Erythroblast (primary cell): Measurements from ENCODE around the gene MRPL34.

ENCODE experiments used
- GATA1 ChIP-seq: IDR thresholded peaks from 2 replicates; pipeline ENCODE4 v1.6.1; 2011; ENCODE audit warnings: low read depth, mild to moderate bottlenecking, control low read depth, low read length, moderate library complexity
- POLR2A ChIP-seq: IDR thresholded peaks from 2 replicates; pipeline ENCODE4 v1.6.1; 2011; ENCODE audit warnings: mild to moderate bottlenecking, low read length

DNA sequence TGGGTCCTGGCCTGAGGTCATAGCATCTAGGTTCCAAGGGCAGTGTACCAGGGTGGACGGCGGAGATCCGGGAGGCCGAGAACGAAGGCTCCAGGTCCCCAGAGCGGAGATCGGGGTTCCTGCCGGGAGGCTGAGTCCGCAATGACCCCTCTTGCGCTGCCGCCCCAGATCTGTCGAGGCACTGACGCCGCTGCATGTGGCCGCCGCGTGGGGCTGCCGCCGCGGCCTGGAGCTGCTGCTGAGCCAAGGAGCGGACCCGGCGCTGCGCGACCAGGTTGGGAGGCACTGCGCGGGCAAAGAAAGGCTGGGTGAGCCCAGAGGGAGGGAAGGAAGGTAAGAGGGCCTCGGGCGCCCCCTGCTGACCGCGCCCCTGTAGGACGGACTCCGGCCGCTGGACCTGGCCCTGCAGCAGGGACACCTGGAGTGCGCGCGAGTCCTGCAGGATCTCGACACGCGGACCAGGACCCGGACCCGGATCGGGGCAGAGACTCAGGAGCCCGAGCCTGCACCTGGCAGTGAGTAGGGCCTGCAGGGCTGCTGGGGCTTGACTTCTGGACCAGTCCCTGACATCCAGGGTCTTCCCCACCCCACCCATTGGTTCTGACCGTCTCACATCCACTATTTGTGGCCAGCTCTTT is 23.1 kb upstream of the MRPL34 start:
- TF ChIP-seq POLR2A (peak; percentile 74), GATA1 (no peak)
